ENCODE results near the gene NUDT12. TPM values are rescaled to one million over a fixed set of nuclear protein-coding genes. Genes with fewer than 3 reads are reported as not detected.

NUDT12 gene
- total RNA-seq, 1 donor from 2014 or later: 4.6 TPM

GRCh38 chr5:103539376-103540330 is 22.9 kb downstream of the NUDT12 start:
- DNase-seq: no peak

GRCh38 chr5:103532086-103532734 is 30.4 kb downstream of the NUDT12 start:
- no peak for DNase-seq

GRCh38 chr5:103526164-103526915 is 36.2 kb downstream of the NUDT12 start:
- no peak for DNase-seq

- no peak for DNase-seq
Measured at GRCh38 chr5:103525361-103525760, 37.2 kb downstream of the NUDT12 start.

- DNase-seq: no peak
Measured at GRCh38 chr5:103523319-103523718, 39.3 kb downstream of the NUDT12 start.

- no peak for DNase-seq
Measured at GRCh38 chr5:103522586-103522985, 40.0 kb downstream of the NUDT12 start.

- no peak for DNase-seq
Measured at GRCh38 chr5:103519550-103519949, 43.0 kb downstream of the NUDT12 start.

GRCh38 chr5:103514371-103514770 is 48.2 kb downstream of the NUDT12 start:
- no peak for DNase-seq

- no peak for DNase-seq
Measured at GRCh38 chr5:103513701-103514100, 48.9 kb downstream of the NUDT12 start.

- DNase-seq: no peak
Measured at GRCh38 chr5:103512500-103512899, 50.1 kb downstream of the NUDT12 start.

GRCh38 chr5:103511554-103511885 is 51.1 kb downstream of the NUDT12 start:
- DNase-seq: no peak

GRCh38 chr5:103510851-103511553 is 51.6 kb downstream of the NUDT12 start:
- no peak for DNase-seq

- DNase-seq: no peak
Measured at GRCh38 chr5:103505581-103506305, 56.8 kb downstream of the NUDT12 start.

- no peak for DNase-seq
Measured at GRCh38 chr5:103503066-103503465, 59.5 kb downstream of the NUDT12 start.

- no peak for DNase-seq
Measured at GRCh38 chr5:103502662-103503061, 59.9 kb downstream of the NUDT12 start.
